GM12878 (cell line): ENCODE measurements around the gene IFT122. TPM values are rescaled to one million over a fixed set of nuclear protein-coding genes. Genes with fewer than 3 reads are reported as not detected.
A peak's percentile ranks its signal among the peaks of the same experiment; 100 is the strongest.

Source experiments
- ESRRA ChIP-seq: IDR thresholded peaks from 2 replicates; pipeline ENCODE4 v1.6.1; 2012; ENCODE audit warnings: mild to moderate bottlenecking, low read length, improper control_type of control experiment
- FOXK2 ChIP-seq: fragments of 450-650 bp; IDR thresholded peaks from 2 replicates; pipeline ENCODE4 v1.6.1; 2017; ENCODE audit warnings: mild to moderate bottlenecking, moderate library complexity
- FOXM1 ChIP-seq: IDR thresholded peaks from 2 replicates; pipeline ENCODE4 v1.6.1; 2012; ENCODE audit warnings: low read depth, mild to moderate bottlenecking, inconsistent platforms, low read length, moderate library complexity
- MYC ChIP-seq: IDR thresholded peaks from 2 replicates; pipeline ENCODE4 v1.6.1; 2011; ENCODE audit warnings: mild to moderate bottlenecking, low read length, moderate library complexity, inconsistent platforms; ENCODE audit not compliant: insufficient read depth, insufficient replicate concordance, insufficient read length, severe bottlenecking
- RUNX3 ChIP-seq: IDR thresholded peaks from 2 replicates; pipeline ENCODE4 v1.6.1; 2012; ENCODE audit warnings: low read length, inconsistent platforms
- SMARCA5 ChIP-seq: fragments of 450-650 bp; IDR thresholded peaks from 2 replicates; pipeline ENCODE4 v1.6.1; 2017; ENCODE audit warnings: mild to moderate bottlenecking
- SREBF1 ChIP-seq: IDR thresholded peaks from 2 replicates; pipeline ENCODE4 v1.6.1; 2012; ENCODE audit warnings: mild to moderate bottlenecking, low read length
- SUPT20H ChIP-seq: IDR thresholded peaks from 2 replicates; pipeline ENCODE4 v1.6.1; 2011; ENCODE audit warnings: low read depth, mild to moderate bottlenecking, low read length, moderate library complexity, borderline replicate concordance; ENCODE audit not compliant: control insufficient read depth
- TCF7 ChIP-seq: IDR thresholded peaks from 2 replicates; pipeline ENCODE4 v1.6.1; 2014; ENCODE audit warnings: antibody characterized with exemption, borderline replicate concordance
- ZNF207 ChIP-seq: fragments of 450-650 bp; IDR thresholded peaks from 2 replicates; pipeline ENCODE4 v1.6.1; 2014; ENCODE audit warnings: antibody characterized with exemption, mild to moderate bottlenecking, borderline replicate concordance
- ZNF384 ChIP-seq: IDR thresholded peaks from 2 replicates; pipeline ENCODE4 v1.6.1; 2012; ENCODE audit warnings: low read depth, mild to moderate bottlenecking, low read length, improper control_type of control experiment, borderline replicate concordance
- ZNF622 ChIP-seq: fragments of 450-650 bp; IDR thresholded peaks from 2 replicates; pipeline ENCODE4 v1.6.1; 2017; ENCODE audit warnings: mild to moderate bottlenecking, inconsistent platforms
- polyA plus RNA-seq, 11 experiments: library from polyadenylated mRNA; depleted of rRNA in 4 of 11; unstranded in 6 of 11; stranded (reverse) in 5 of 11; fragments of >200 nt; fragmentation: Nextera tagmentation in 4 of 11; fragmentation: Illumina TruSeq in 1 of 11; extraction: Ambion mirVana in 4 of 11; extraction: Trizol in 1 of 11; gene quantifications; 1 replicate in 1 of 11; 2 replicates in 10 of 11; pipeline versions ENCODE4 v1.2.1 to v1.2.3, GENCODE V29; 2011 to 2016; ENCODE audit warnings: inconsistent platforms in 2 of 11, missing spikeins in 2 of 11, low read depth in 1 of 11
- total RNA-seq, 4 experiments: library from RNA; depleted of rRNA in 3 of 4; stranded (reverse); fragments of >200 nt in 3 of 4; fragmentation: Illumina TruSeq in 1 of 4; extraction: Trizol in 1 of 4; gene quantifications; 2 replicates each; pipeline versions ENCODE4 v1.2.1 to v1.2.3, GENCODE V29; 2013 to 2021
- TF ChIP-seq, protein P1 (sequence below): fragments of 150-350 bp; IDR thresholded peaks from 2 replicates; pipeline ENCODE4 v1.6.1; 2016; ENCODE audit warnings: low read depth, low read length
- TF ChIP-seq, protein P2 (sequence below): IDR thresholded peaks from 2 replicates; pipeline ENCODE4 v1.6.1; 2012; ENCODE audit warnings: low read depth, low read length, improper control_type of control experiment
- TF ChIP-seq, protein P3 (sequence below): IDR thresholded peaks from 2 replicates; pipeline ENCODE4 v1.6.1; 2011; ENCODE audit warnings: borderline replicate concordance, low read depth, mild to moderate bottlenecking, moderate library complexity, low read length; ENCODE audit not compliant: insufficient read depth, poor library complexity, severe bottlenecking
- TF ChIP-seq, protein P4 (sequence below): fragments of 450-650 bp; IDR thresholded peaks from 2 replicates; pipeline ENCODE4 v1.6.1; 2016; ENCODE audit warnings: mild to moderate bottlenecking, moderate library complexity, borderline replicate concordance
- TF ChIP-seq, protein P5 (sequence below): fragments of 450-650 bp; IDR thresholded peaks from 2 replicates; pipeline ENCODE4 v1.6.1; 2016; ENCODE audit warnings: mild to moderate bottlenecking

The IFT122 gene
- total and polyA plus RNA-seq, 10 of the 15 experiments (the other 5 are each of a cell fraction or from before 2014, with no cell fraction given): 1.8 to 19.2 (median 8.4) TPM

DNA sequence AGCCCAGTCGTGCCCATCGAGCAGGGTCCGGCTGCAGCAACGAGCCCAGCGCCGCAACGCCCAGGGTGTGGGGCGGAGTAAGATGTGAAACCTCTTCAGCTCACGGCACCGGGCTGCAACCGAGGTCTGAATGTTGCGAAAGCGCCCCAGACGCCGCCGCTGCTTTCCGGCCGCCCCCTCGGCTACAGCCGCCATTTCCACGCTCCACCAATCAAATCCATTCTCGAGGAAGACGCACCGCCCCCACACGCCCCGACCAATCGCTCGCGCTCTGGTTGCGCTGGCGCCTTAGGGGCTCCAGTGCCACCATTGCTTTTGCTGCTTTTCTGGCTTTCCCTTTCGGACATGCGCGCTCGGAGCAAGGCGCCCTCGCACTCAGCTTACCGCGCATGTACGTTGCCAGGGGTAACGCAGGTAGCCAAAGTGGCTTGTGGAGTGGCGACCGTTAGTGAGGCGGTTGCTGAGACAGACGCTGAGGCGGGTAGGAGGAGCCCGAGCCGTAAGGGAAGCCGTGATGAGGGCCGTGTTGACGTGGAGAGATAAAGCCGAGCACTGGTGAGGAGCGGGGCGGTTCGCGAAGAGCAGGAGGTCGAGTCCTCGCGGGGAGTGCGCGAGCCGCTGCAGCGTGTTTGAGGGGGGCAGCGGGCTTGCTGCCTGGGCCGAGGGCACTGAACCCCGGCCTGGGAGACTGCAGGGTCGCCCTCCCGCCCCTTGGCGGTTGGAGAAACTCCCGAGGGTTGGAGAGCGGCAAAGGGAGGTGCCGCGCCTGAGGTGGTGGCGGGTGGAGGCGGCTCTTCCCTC lies at the start of gene IFT122, which contains the start of gene MBD4 (continued):
- TF ChIP-seq, protein P1, sequence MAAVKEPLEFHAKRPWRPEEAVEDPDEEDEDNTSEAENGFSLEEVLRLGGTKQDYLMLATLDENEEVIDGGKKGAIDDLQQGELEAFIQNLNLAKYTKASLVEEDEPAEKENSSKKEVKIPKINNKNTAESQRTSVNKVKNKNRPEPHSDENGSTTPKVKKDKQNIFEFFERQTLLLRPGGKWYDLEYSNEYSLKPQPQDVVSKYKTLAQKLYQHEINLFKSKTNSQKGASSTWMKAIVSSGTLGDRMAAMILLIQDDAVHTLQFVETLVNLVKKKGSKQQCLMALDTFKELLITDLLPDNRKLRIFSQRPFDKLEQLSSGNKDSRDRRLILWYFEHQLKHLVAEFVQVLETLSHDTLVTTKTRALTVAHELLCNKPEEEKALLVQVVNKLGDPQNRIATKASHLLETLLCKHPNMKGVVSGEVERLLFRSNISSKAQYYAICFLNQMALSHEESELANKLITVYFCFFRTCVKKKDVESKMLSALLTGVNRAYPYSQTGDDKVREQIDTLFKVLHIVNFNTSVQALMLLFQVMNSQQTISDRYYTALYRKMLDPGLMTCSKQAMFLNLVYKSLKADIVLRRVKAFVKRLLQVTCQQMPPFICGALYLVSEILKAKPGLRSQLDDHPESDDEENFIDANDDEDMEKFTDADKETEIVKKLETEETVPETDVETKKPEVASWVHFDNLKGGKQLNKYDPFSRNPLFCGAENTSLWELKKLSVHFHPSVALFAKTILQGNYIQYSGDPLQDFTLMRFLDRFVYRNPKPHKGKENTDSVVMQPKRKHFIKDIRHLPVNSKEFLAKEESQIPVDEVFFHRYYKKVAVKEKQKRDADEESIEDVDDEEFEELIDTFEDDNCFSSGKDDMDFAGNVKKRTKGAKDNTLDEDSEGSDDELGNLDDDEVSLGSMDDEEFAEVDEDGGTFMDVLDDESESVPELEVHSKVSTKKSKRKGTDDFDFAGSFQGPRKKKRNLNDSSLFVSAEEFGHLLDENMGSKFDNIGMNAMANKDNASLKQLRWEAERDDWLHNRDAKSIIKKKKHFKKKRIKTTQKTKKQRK: no peak
- TF ChIP-seq FOXK2 (no peak), ZNF622 (no peak), TCF7 (no peak), ESRRA (no peak), FOXM1 (no peak), SUPT20H (no peak), RUNX3 (peak; percentile 34; the same call in 1 of the 2 replicates), ZNF384 (no peak), ZNF207 (peak; percentile 71; the same call in 1 of the 2 replicates), SMARCA5 (0 out of 2 replicates have a peak, but pooled peaks have one; percentile 68), SREBF1 (no peak), MYC (no peak)
- TF ChIP-seq, protein P2, sequence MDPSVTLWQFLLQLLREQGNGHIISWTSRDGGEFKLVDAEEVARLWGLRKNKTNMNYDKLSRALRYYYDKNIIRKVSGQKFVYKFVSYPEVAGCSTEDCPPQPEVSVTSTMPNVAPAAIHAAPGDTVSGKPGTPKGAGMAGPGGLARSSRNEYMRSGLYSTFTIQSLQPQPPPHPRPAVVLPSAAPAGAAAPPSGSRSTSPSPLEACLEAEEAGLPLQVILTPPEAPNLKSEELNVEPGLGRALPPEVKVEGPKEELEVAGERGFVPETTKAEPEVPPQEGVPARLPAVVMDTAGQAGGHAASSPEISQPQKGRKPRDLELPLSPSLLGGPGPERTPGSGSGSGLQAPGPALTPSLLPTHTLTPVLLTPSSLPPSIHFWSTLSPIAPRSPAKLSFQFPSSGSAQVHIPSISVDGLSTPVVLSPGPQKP: no peak; the same call in 1 of the 2 replicates
- TF ChIP-seq, protein P3, sequence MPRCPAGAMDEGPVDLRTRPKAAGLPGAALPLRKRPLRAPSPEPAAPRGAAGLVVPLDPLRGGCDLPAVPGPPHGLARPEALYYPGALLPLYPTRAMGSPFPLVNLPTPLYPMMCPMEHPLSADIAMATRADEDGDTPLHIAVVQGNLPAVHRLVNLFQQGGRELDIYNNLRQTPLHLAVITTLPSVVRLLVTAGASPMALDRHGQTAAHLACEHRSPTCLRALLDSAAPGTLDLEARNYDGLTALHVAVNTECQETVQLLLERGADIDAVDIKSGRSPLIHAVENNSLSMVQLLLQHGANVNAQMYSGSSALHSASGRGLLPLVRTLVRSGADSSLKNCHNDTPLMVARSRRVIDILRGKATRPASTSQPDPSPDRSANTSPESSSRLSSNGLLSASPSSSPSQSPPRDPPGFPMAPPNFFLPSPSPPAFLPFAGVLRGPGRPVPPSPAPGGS: no peak
- TF ChIP-seq, protein P4, sequence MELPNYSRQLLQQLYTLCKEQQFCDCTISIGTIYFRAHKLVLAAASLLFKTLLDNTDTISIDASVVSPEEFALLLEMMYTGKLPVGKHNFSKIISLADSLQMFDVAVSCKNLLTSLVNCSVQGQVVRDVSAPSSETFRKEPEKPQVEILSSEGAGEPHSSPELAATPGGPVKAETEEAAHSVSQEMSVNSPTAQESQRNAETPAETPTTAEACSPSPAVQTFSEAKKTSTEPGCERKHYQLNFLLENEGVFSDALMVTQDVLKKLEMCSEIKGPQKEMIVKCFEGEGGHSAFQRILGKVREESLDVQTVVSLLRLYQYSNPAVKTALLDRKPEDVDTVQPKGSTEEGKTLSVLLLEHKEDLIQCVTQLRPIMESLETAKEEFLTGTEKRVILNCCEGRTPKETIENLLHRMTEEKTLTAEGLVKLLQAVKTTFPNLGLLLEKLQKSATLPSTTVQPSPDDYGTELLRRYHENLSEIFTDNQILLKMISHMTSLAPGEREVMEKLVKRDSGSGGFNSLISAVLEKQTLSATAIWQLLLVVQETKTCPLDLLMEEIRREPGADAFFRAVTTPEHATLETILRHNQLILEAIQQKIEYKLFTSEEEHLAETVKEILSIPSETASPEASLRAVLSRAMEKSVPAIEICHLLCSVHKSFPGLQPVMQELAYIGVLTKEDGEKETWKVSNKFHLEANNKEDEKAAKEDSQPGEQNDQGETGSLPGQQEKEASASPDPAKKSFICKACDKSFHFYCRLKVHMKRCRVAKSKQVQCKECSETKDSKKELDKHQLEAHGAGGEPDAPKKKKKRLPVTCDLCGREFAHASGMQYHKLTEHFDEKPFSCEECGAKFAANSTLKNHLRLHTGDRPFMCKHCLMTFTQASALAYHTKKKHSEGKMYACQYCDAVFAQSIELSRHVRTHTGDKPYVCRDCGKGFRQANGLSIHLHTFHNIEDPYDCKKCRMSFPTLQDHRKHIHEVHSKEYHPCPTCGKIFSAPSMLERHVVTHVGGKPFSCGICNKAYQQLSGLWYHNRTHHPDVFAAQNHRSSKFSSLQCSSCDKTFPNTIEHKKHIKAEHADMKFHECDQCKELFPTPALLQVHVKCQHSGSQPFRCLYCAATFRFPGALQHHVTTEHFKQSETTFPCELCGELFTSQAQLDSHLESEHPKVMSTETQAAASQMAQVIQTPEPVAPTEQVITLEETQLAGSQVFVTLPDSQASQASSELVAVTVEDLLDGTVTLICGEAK: no peak
- TF ChIP-seq, protein P5, sequence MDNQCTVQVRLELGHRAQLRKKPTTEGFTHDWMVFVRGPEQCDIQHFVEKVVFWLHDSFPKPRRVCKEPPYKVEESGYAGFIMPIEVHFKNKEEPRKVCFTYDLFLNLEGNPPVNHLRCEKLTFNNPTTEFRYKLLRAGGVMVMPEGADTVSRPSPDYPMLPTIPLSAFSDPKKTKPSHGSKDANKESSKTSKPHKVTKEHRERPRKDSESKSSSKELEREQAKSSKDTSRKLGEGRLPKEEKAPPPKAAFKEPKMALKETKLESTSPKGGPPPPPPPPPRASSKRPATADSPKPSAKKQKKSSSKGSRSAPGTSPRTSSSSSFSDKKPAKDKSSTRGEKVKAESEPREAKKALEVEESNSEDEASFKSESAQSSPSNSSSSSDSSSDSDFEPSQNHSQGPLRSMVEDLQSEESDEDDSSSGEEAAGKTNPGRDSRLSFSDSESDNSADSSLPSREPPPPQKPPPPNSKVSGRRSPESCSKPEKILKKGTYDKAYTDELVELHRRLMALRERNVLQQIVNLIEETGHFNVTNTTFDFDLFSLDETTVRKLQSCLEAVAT: peak; percentile 88
